ENCODE results near the gene WDR33.

The WDR33 gene

DNA sequence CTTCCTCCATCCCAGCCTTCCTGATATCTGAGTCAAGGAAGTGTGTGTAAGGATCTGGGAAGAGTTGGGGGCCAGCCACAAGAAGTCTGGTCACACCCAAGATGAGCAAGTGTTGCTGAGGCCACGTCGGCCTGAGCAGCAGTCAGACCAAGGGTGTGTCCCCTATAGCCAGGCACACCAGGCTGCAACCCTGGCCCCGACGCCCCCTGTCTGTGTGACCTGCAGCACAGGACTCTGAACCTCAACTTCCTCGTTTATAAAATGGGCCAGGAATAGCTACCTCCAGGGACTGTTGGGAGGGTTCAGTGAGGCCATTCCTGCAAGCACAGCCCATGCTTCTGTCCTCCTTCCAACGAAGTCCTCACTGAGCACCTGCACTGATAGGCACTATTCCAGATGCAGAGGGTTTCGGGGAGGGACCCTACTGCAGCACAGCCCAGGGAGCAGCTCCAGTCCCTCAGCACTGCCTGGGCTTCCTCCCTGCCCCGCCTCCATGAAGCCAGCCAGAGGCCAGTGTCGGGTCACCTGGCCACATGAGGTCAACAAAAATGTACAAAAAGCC, 148.9 kb downstream of the WDR33 start:
- H3K4me1 ChIP-seq (ENCODE audit: control insufficient read depth, insufficient read depth, low read length), result peaks cover 92% of the 10 kb centered on the region
- no peaks in the 10 kb centered on the region for H3K27me3 ChIP-seq (ENCODE audit: control insufficient read depth in 1 of 2, insufficient read depth in 2 of 2, low read length in 2 of 2)
- H3K9ac ChIP-seq (ENCODE audit: low read length in 2 of 2), result peak overlapping the region in 1 of 2 donors; percentile 51
- H3K27ac ChIP-seq (ENCODE audit: low read length), result peak overlapping the region; percentile 100
- no peaks in the 10 kb centered on the region for H3K9me3 ChIP-seq (ENCODE audit: control insufficient read depth in 2 of 2, low read length in 2 of 2)
- peak overlapping the region in 1 of 2 donors; percentile 49 for H3K4me3 ChIP-seq (ENCODE audit: low read length in 2 of 2)
- peaks cover 0 to under 1% of the 10 kb centered on the region in 2 donors for H3K36me3 ChIP-seq (ENCODE audit: control insufficient read depth in 2 of 2, insufficient read depth in 2 of 2, low read length in 2 of 2)

DNA sequence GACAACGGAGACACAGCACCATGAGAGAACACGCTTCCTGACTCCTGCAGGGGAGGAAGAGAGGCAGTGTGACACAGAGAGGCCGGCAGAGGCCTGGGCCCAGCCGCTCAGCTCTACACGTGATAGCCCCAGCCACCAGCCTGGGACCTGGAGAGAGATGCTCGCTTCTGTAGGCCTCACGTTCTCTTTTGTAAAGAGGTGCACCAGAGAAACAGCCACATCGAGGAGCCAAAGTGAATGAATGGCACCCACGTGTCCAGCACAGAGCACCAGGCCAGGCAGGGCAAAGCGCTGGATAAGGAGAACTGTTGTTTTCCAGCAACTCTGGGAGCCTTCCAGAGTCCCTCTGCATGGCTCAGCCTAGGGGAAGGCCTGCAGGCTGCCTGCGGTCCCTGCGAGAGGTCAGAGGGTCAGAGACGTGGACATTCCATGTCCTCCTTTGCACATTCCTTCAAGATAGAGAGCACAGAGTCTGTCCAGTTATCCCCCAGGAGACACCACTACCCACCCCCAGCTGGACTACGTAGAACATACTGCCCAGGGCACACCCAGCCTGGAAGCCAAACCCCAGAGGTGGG, 149.8 kb downstream of the WDR33 start:
- H3K36me3 ChIP-seq (ENCODE audit: control insufficient read depth in 2 of 2, insufficient read depth in 2 of 2, low read length in 2 of 2), result peaks cover 0 to 5% of the 10 kb centered on the region in 2 donors
- no peaks in the 10 kb centered on the region for H3K9me3 ChIP-seq (ENCODE audit: control insufficient read depth in 2 of 2, low read length in 2 of 2)
- H3K27ac ChIP-seq (ENCODE audit: low read length), result peak overlapping the region; percentile 100
- H3K4me3 ChIP-seq (ENCODE audit: low read length in 2 of 2), result peak overlapping the region in 1 of 2 donors; percentile 49
- peak overlapping the region in 1 of 2 donors; percentile 51 for H3K9ac ChIP-seq (ENCODE audit: low read length in 2 of 2)
- H3K4me1 ChIP-seq (ENCODE audit: control insufficient read depth, insufficient read depth, low read length), result peaks cover 95% of the 10 kb centered on the region
- H3K27me3 ChIP-seq (ENCODE audit: control insufficient read depth in 1 of 2, insufficient read depth in 2 of 2, low read length in 2 of 2), result no peaks in the 10 kb centered on the region

DNA sequence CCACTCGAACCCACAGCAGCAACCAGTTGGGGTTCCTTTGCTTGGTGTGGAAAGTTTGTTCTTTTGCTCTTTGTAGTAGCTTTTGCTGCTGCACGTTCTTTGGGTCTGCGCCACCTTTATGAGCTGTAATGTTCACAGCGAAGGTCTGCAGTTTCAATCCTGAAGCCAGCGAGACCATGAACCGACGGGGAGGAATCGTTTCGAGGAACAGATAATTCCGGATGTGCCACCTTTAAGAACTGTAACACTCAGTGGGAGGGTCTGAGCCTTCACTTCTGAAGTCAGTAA, 150.7 kb downstream of the WDR33 start:
- Histone ChIP-seq H3K4me3 (ENCODE audit: low read length in 2 of 2) (peak overlapping the region in 1 of 2 donors; percentile 49), H3K4me1 (ENCODE audit: control insufficient read depth, insufficient read depth, low read length) (peaks cover 94% of the 10 kb centered on the region), H3K36me3 (ENCODE audit: control insufficient read depth in 2 of 2, insufficient read depth in 2 of 2, low read length in 2 of 2) (peaks cover 0 to 5% of the 10 kb centered on the region in 2 donors), H3K9ac (ENCODE audit: low read length in 2 of 2) (peak overlapping the region in 1 of 2 donors; percentile 51), H3K27ac (ENCODE audit: low read length) (peak overlapping the region; percentile 100), H3K9me3 (ENCODE audit: control insufficient read depth in 2 of 2, low read length in 2 of 2) (no peaks in the 10 kb centered on the region), H3K27me3 (ENCODE audit: control insufficient read depth in 1 of 2, insufficient read depth in 2 of 2, low read length in 2 of 2) (no peaks in the 10 kb centered on the region)

GRCh38 chr2:127659408-127660290, 151.3 kb downstream of the WDR33 start:
- H3K27me3 ChIP-seq (ENCODE audit: control insufficient read depth in 1 of 2, insufficient read depth in 2 of 2, low read length in 2 of 2), result no peaks in the 10 kb centered on the region
- peaks cover 2 to 10% of the 10 kb centered on the region in 2 donors for H3K36me3 ChIP-seq (ENCODE audit: control insufficient read depth in 2 of 2, insufficient read depth in 2 of 2, low read length in 2 of 2)
- H3K9me3 ChIP-seq (ENCODE audit: control insufficient read depth in 2 of 2, low read length in 2 of 2), result no peaks in the 10 kb centered on the region
- H3K9ac ChIP-seq (ENCODE audit: low read length in 2 of 2), result peak overlapping the region; percentile 75 to 77
- H3K27ac ChIP-seq (ENCODE audit: low read length), result peak overlapping the region; percentile 100
- H3K4me1 ChIP-seq (ENCODE audit: control insufficient read depth, insufficient read depth, low read length), result peaks cover 95% of the 10 kb centered on the region
- peak overlapping the region; percentile 23 to 58 for H3K4me3 ChIP-seq (ENCODE audit: low read length in 2 of 2)

DNA sequence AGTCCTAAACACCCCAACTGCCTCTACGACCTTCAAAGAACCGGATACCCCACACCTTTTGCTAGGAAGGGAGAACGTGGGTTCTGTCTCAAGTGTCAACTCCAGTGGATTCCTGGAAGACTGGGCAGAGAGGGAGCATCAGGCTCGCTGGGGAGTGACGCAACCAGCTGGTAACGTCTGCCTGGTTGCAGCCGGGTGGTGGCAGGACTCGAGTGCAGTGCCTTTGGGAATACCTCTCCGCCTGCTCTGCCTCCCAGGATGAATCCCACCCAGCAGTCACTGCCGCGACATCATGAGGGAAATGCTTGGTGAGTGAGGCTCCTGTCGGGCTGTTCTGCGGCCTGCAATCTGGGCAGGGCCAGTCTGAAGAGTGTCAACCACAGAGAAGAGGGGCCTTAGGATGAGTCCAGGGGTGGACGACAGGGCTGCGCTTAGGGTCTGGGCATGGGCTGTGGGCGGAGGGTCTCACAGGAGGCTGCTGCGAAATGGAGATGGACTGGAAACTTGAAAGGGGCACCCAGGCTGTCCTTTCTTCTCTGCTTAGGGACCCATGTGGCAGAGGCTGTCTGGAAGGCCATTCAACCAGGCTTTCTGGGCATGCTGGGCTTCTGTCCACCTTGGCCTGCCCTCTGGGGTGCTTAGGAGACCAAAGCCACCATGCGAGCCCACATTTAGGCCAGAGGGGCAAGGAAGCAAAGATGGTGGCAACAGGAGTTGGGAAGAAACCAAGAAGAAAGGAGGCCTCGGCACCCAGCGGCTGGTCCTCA, 152.1 kb downstream of the WDR33 start:
- H3K9ac ChIP-seq (ENCODE audit: low read length in 2 of 2), result peak overlapping the region; percentile 75 to 77
- H3K9me3 ChIP-seq (ENCODE audit: control insufficient read depth in 2 of 2, low read length in 2 of 2), result no peaks in the 10 kb centered on the region
- peak overlapping the region; percentile 28 to 58 for H3K4me3 ChIP-seq (ENCODE audit: low read length in 2 of 2)
- peak overlapping the region; percentile 100 for H3K27ac ChIP-seq (ENCODE audit: low read length)
- peaks cover 96% of the 10 kb centered on the region for H3K4me1 ChIP-seq (ENCODE audit: control insufficient read depth, insufficient read depth, low read length)
- no peaks in the 10 kb centered on the region for H3K27me3 ChIP-seq (ENCODE audit: control insufficient read depth in 1 of 2, insufficient read depth in 2 of 2, low read length in 2 of 2)
- H3K36me3 ChIP-seq (ENCODE audit: control insufficient read depth in 2 of 2, insufficient read depth in 2 of 2, low read length in 2 of 2), result peaks cover 10 to 17% of the 10 kb centered on the region in 2 donors

- peak overlapping the region; percentile 100 for H3K27ac ChIP-seq (ENCODE audit: low read length)
- H3K9me3 ChIP-seq (ENCODE audit: control insufficient read depth in 2 of 2, low read length in 2 of 2), result no peaks in the 10 kb centered on the region
- H3K27me3 ChIP-seq (ENCODE audit: control insufficient read depth in 1 of 2, insufficient read depth in 2 of 2, low read length in 2 of 2), result no peaks in the 10 kb centered on the region
- peak overlapping the region; percentile 28 to 58 for H3K4me3 ChIP-seq (ENCODE audit: low read length in 2 of 2)
- peaks cover 96% of the 10 kb centered on the region for H3K4me1 ChIP-seq (ENCODE audit: control insufficient read depth, insufficient read depth, low read length)
- peaks cover 14 to 20% of the 10 kb centered on the region in 2 donors for H3K36me3 ChIP-seq (ENCODE audit: control insufficient read depth in 2 of 2, insufficient read depth in 2 of 2, low read length in 2 of 2)
- peak overlapping the region; percentile 75 to 77 for H3K9ac ChIP-seq (ENCODE audit: low read length in 2 of 2)
These were observed 152.8 kb downstream of the WDR33 start for GRCh38 chr2:127658146-127658545.

GRCh38 chr2:127657232-127657595, 153.8 kb downstream of the WDR33 start:
- Histone ChIP-seq H3K4me3 (ENCODE audit: low read length in 2 of 2) (peak overlapping the region in 1 of 2 donors; percentile 29), H3K36me3 (ENCODE audit: control insufficient read depth in 2 of 2, insufficient read depth in 2 of 2, low read length in 2 of 2) (peaks cover 14 to 20% of the 10 kb centered on the region in 2 donors), H3K9ac (ENCODE audit: low read length in 2 of 2) (peak overlapping the region; percentile 49 to 58), H3K27ac (ENCODE audit: low read length) (peak overlapping the region; percentile 100), H3K27me3 (ENCODE audit: control insufficient read depth in 1 of 2, insufficient read depth in 2 of 2, low read length in 2 of 2) (no peaks in the 10 kb centered on the region), H3K9me3 (ENCODE audit: control insufficient read depth in 2 of 2, low read length in 2 of 2) (no peaks in the 10 kb centered on the region), H3K4me1 (ENCODE audit: control insufficient read depth, insufficient read depth, low read length) (peaks cover 98% of the 10 kb centered on the region)

DNA sequence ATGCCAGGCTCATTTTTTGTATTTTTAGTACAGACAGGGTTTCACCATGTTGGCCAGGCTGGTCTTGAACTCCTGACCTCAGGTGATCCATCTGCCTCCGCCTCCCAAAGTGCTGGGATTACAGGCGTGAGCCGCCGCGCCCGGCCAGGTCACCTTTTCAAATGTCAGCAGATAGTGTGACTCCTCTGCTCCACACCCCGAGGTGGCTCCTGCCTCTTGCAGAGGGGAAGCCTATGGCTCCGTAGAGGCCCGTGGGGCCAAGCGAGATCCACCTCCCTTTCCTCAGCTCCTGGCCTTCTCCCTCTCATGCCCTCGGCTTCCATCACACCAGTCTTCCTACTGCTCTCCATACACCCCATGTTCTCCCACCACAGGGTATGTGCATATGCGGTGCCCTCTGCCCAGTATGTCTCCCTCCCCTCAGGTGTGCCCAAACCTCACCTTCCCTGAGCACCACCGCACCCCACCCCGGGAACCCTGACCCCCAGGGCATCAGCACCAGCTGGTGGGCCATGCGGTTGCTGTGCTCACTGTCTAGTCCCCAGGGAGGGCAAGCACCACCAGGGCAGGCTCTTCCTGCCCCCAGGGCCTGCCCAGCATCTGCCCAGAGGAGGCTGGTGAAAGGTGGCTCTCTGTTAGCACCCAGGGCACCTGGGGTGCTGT, 154.3 kb downstream of the WDR33 start:
- Histone ChIP-seq H3K4me3 (ENCODE audit: low read length in 2 of 2) (peak overlapping the region in 1 of 2 donors; percentile 29), H3K9ac (ENCODE audit: low read length in 2 of 2) (peak overlapping the region; percentile 49 to 58), H3K36me3 (ENCODE audit: control insufficient read depth in 2 of 2, insufficient read depth in 2 of 2, low read length in 2 of 2) (peaks cover 14 to 20% of the 10 kb centered on the region in 2 donors), H3K9me3 (ENCODE audit: control insufficient read depth in 2 of 2, low read length in 2 of 2) (no peaks in the 10 kb centered on the region), H3K27me3 (ENCODE audit: control insufficient read depth in 1 of 2, insufficient read depth in 2 of 2, low read length in 2 of 2) (no peaks in the 10 kb centered on the region), H3K4me1 (ENCODE audit: control insufficient read depth, insufficient read depth, low read length) (peaks cover 98% of the 10 kb centered on the region), H3K27ac (ENCODE audit: low read length) (peak overlapping the region; percentile 100)

- Histone ChIP-seq H3K36me3 (ENCODE audit: control insufficient read depth in 2 of 2, insufficient read depth in 2 of 2, low read length in 2 of 2) (peaks cover 14 to 20% of the 10 kb centered on the region in 2 donors), H3K27ac (ENCODE audit: low read length) (peak overlapping the region; percentile 100), H3K9ac (ENCODE audit: low read length in 2 of 2) (peak overlapping the region; percentile 66 to 73), H3K4me1 (ENCODE audit: control insufficient read depth, insufficient read depth, low read length) (peaks cover 98% of the 10 kb centered on the region), H3K4me3 (ENCODE audit: low read length in 2 of 2) (peak overlapping the region in 1 of 2 donors; percentile 29), H3K27me3 (ENCODE audit: control insufficient read depth in 1 of 2, insufficient read depth in 2 of 2, low read length in 2 of 2) (no peaks in the 10 kb centered on the region), H3K9me3 (ENCODE audit: control insufficient read depth in 2 of 2, low read length in 2 of 2) (no peaks in the 10 kb centered on the region)
These were observed 155.5 kb downstream of the WDR33 start for GRCh38 chr2:127655209-127656073.
